Measurements from ENCODE around the gene EOLA1. TPM values are rescaled to one million over a fixed set of nuclear protein-coding genes. Genes with fewer than 3 reads are reported as not detected.

Gene EOLA1
- total RNA-seq, 4 donors from 2014 or later, result 5.7 to 10.9 (median 8.7) TPM

DNA sequence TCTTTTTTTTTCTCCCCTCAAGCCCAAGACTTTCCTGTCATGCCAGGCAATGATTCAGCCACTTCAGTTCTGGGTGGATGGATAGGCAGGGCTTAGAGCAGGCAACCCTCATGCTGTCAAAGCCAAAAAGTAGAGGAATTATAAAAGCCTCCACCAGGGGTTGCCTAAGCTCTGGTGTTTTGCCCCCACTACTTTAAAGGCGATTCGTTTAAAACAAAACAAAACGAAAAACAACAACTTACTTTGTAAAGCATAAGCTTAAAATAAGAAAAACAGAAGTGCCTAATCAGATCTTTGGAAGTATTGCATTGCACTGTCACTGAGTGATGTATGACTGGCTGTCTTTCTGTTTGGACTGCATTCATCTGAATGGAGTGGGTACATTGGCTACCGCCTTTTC lies 30.4 kb upstream of the EOLA1 start:
- 23% methylated on average over 4 of the region's 4 CpGs for WGBS
- Histone ChIP-seq H3K36me3 (no peaks in the 10 kb centered on the region), H3K4me3 (no peak overlapping the region), H3K9me3 (no peaks in the 10 kb centered on the region), H3K27ac (no peak overlapping the region), H3K27me3 (no peaks in the 10 kb centered on the region), H3K4me1 (peaks cover 19% of the 10 kb centered on the region)
- DNase-seq (ENCODE audit: low spot score in 2 of 2), result no peak
- TF ChIP-seq, protein P1, sequence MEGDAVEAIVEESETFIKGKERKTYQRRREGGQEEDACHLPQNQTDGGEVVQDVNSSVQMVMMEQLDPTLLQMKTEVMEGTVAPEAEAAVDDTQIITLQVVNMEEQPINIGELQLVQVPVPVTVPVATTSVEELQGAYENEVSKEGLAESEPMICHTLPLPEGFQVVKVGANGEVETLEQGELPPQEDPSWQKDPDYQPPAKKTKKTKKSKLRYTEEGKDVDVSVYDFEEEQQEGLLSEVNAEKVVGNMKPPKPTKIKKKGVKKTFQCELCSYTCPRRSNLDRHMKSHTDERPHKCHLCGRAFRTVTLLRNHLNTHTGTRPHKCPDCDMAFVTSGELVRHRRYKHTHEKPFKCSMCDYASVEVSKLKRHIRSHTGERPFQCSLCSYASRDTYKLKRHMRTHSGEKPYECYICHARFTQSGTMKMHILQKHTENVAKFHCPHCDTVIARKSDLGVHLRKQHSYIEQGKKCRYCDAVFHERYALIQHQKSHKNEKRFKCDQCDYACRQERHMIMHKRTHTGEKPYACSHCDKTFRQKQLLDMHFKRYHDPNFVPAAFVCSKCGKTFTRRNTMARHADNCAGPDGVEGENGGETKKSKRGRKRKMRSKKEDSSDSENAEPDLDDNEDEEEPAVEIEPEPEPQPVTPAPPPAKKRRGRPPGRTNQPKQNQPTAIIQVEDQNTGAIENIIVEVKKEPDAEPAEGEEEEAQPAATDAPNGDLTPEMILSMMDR (IDR thresholded peaks at IDR 0.05), result no peak
- TF ChIP-seq POLR2A (IDR thresholded peaks at IDR 0.05) (no peak), EP300 (IDR thresholded peaks at IDR 0.05) (no peak), POLR2AphosphoS5 (IDR thresholded peaks at IDR 0.05) (no peak)

DNA sequence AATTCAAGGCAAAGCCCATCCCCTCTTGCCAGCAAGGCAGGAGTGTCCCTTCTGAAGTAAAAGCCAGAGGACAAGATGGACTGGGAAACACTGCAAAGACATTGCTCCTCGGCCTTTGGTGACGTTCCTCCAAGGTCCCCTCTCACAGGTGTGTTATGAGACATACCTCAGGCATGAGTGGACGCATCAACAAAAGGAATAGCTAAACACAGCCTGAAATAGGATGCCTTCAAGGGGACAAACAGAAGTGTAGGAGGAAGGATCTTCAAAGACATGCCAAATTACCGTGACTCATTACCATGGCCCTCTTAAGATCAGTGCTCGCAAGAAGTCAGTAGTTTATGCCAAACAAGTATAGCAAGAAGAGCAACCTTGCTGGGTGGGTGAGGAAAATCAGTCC lies 29.7 kb upstream of the EOLA1 start:
- no peak overlapping the region for H3K27ac ChIP-seq
- WGBS, result 65% methylated on average over 5 of the region's 5 CpGs

DNA sequence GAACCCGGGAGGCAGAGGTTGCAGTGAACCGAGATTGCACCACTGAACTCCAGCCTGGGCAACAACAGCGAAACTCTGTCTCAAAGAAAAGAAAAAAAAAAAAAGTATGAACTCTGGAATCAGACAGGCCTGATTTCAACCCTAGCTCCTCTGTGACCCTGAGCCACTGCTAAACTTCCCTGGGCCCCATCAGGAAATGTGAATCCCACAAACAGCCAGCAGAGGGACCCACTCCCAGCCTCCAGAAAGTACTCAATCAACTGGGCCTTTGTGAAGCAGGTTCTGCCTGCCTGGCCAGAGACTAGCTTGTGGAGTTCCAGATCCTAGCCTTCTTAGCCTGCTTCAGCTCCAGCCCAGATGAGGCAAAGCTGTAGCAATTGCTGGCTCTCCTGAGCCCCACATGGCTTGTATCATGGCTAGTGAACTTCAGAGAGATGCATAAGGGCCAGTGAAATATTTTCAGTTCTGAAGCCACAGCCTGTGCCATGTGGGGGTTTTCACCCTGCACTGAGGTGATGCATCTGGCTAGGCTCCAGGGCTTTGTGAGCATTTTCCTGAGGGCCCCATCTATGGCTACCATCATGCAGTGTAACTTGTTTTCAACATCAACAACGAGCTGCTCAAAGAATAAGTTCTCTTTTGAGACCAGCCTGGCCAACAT lies 28.5 kb upstream of the EOLA1 start:
- DNase-seq (ENCODE audit: low spot score in 2 of 2), result no peak

More for the DNA sequence above, 29.7 kb upstream of the EOLA1 start:
- no peaks in the 10 kb centered on the region for H3K9me3 ChIP-seq
- no peak for DNase-seq (ENCODE audit: low spot score in 2 of 2)
- TF ChIP-seq POLR2A (IDR thresholded peaks at IDR 0.05) (no peak), POLR2AphosphoS5 (IDR thresholded peaks at IDR 0.05) (no peak), EP300 (IDR thresholded peaks at IDR 0.05) (no peak)
- TF ChIP-seq, protein P1 (IDR thresholded peaks at IDR 0.05), result no peak
- H3K27me3 ChIP-seq, result no peaks in the 10 kb centered on the region
- no peak overlapping the region for H3K4me3 ChIP-seq
- no peaks in the 10 kb centered on the region for H3K36me3 ChIP-seq
- H3K4me1 ChIP-seq, result peaks cover 14% of the 10 kb centered on the region

DNA sequence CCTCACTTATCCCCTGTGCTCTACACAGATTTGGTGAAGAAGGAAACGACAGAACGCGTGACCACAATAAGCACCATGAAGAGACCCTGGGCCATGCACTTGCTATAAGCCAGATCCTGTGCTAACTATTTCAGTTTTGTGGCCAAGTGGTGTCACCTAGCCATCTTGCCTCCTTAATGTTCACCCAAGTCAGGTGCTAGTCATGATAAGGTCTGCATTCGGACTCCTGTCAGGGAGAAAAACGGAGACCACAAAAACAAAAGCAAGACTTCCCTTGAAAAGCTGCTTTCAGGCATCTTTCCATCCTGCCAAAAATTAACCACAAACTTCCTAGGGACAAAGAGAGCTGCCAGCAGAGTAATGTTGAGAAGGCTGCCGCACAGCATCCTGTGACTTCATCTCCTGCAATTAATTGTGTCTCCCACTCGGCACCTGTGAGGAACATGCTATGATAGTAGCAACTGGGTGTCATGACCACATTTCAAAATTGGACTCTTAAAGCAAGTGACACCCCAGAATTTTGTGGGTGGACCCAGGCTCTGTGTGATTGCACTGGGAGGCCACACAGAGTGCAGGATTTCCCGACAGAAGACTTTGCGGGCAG lies 26.9 kb upstream of the EOLA1 start:
- TF ChIP-seq EP300 (IDR thresholded peaks at IDR 0.05) (no peak), POLR2AphosphoS5 (IDR thresholded peaks at IDR 0.05) (no peak), POLR2A (IDR thresholded peaks at IDR 0.05) (no peak)
- TF ChIP-seq, protein P1 (IDR thresholded peaks at IDR 0.05), result no peak
- H3K4me1 ChIP-seq, result peaks cover 14% of the 10 kb centered on the region
- no peaks in the 10 kb centered on the region for H3K36me3 ChIP-seq
- WGBS, result 65% methylated on average over 9 of the region's 9 CpGs
- no peaks in the 10 kb centered on the region for H3K27me3 ChIP-seq
- no peak overlapping the region for H3K4me3 ChIP-seq
- DNase-seq (ENCODE audit: low spot score in 2 of 2), result no peak
- no peaks in the 10 kb centered on the region for H3K9me3 ChIP-seq
- no peak overlapping the region for H3K27ac ChIP-seq

More for the DNA sequence above, 28.5 kb upstream of the EOLA1 start:
- H3K27ac ChIP-seq, result no peak overlapping the region
- 63% methylated on average over 4 of the region's 4 CpGs for WGBS
- H3K9me3 ChIP-seq, result no peaks in the 10 kb centered on the region
- H3K27me3 ChIP-seq, result no peaks in the 10 kb centered on the region
- no peaks in the 10 kb centered on the region for H3K36me3 ChIP-seq
- peaks cover 14% of the 10 kb centered on the region for H3K4me1 ChIP-seq
- TF ChIP-seq POLR2A (IDR thresholded peaks at IDR 0.05), result no peak
- TF ChIP-seq, protein P1 (IDR thresholded peaks at IDR 0.05), result peak; percentile 8 to 53
- H3K4me3 ChIP-seq, result no peak overlapping the region

DNA sequence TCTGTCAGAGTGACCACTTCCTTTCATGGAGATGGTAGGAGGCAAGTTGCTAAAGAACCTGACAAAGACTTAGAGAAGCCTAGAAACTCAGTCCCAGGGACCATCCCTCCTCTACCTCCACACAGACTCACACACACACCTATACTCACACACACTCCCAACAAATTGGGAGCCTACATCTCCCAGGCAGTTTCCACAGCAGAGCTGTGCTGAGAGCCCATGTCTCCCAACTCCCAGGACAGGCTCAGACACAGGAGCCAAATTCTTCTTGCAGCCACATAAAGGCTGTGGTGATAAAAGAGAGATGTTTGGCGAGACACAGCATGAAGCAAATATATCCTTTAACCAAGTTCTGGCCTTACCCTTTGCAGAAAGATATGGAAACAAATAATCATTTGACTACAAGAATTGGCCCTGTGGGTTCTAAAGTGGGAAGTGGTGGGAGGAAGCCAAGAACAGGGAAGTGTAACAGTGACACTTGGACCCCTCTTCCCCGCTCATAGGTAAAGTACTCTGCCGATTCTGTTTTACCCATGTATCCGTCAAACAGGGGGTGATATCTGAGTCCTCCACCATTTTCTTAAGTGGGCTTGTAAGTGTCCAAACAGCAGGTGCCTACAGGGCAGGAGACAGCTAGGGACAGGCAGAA lies 24.7 kb upstream of the EOLA1 start:
- Histone ChIP-seq H3K9me3 (no peaks in the 10 kb centered on the region), H3K27me3 (no peaks in the 10 kb centered on the region), H3K4me1 (peaks cover 9% of the 10 kb centered on the region), H3K4me3 (no peak overlapping the region), H3K36me3 (no peaks in the 10 kb centered on the region), H3K27ac (no peak overlapping the region)
- DNase-seq (ENCODE audit: low spot score in 2 of 2), result no peak
- TF ChIP-seq EP300 (IDR thresholded peaks at IDR 0.05) (no peak), POLR2A (IDR thresholded peaks at IDR 0.05) (no peak), POLR2AphosphoS5 (IDR thresholded peaks at IDR 0.05) (no peak)
- TF ChIP-seq, protein P1 (IDR thresholded peaks at IDR 0.05), result no peak
- WGBS, result 66% methylated on average over 4 of the region's 4 CpGs

Measured in suprapubic skin (tissue), 4 donors.